Measurements from ENCODE around the gene ZNF132.

The ZNF132 gene

DNA sequence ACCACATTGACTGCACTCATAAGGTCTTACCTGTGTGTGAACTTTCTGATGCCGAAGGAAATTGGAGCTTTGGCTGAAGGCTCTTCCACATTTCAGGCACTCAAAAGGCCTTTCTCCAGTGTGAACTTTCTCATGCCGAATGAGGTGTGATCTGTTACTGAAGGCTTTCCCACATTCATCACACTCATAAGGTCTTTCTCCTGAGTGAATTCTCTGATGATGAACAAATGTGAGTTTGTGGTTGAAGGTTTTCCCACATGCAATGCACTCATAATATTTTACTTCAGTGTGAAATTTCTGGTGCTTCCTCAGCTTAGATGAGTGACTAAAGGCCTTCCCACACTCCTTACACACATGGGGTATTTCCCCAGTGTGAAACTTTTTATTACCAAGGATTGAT is 5.7 kb downstream of the ZNF132 start:
- CTCF ChIA-PET: interaction anchor here (1.3 kb wide), 1 partner anchor 85 kb away, joined by 3 read pairs; no protein-coding TSS in a partner anchor
- H3K36me3 ChIP-seq (ENCODE audit: control insufficient read depth in 2 of 2, insufficient read depth in 1 of 2, low read length in 2 of 2): peaks cover 0 to 30% of the 10 kb centered on the region in 2 experiments; a peak in 1 of 3 replicates
- H3K4me3 ChIP-seq (ENCODE audit: low read depth, low read length): no peak overlapping the region
- H3K9me3 ChIP-seq (ENCODE audit: control insufficient read depth, insufficient read depth, low read depth, low read length): no peaks in the 10 kb centered on the region
- H3K4me1 ChIP-seq (ENCODE audit: control insufficient read depth, insufficient read depth, low read length): no peaks in the 10 kb centered on the region
- H3K27ac ChIP-seq (ENCODE audit: extremely low read depth, low read depth, low read length): no peak overlapping the region
- TF ChIP-seq ZSCAN30 (tag by site-specific recombination; IDR thresholded peaks at IDR 0.05): no peak
- 0 out of 2 replicates have a peak, but pooled peaks have one; percentile 38 for TF ChIP-seq ZNF18 (tag by site-specific recombination; IDR thresholded peaks at IDR 0.05)
- no peak for TF ChIP-seq ZFP69B (tag by site-specific recombination; IDR thresholded peaks at IDR 0.05)
- no peak for TF ChIP-seq ZNF514 (tag by site-specific recombination; IDR thresholded peaks at IDR 0.05)
- TF ChIP-seq PRDM6 (tag by site-specific recombination; IDR thresholded peaks at IDR 0.05): no peak
- POLR2A ChIA-PET: interaction anchor here (1.5 kb wide), 1 partner anchor 26 kb away, joined by 5 read pairs; the partner anchor contains the start of gene ZNF584

DNA sequence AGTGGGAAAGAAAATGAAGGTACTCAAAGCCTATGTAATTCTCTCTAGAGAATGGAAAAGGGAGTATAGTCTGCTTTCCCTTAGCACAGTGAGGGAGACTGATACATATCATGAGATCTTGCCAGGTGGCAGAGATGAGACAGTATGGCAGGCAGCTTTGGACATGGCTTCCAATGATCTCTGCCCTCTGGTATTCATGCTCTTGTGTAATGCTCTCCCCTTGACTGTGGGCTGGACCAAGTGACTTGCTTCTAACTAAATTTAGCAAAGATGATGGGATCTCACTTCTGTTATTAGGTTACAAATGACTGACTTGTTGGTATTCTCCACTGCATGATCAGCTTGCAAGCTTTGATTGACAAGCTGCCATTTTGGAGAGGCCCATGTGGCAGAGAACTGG is 10.2 kb downstream of the ZNF132 start:
- H3K9me3 ChIP-seq (ENCODE audit: control insufficient read depth, insufficient read depth, low read depth, low read length): no peaks in the 10 kb centered on the region
- H3K27ac ChIP-seq (ENCODE audit: extremely low read depth, low read depth, low read length): no peak overlapping the region
- H3K4me1 ChIP-seq (ENCODE audit: control insufficient read depth, insufficient read depth, low read length): no peaks in the 10 kb centered on the region
- TF ChIP-seq ZNF792 (tag by site-specific recombination; IDR thresholded peaks at IDR 0.05) (no peak), FEZF1 (tag by site-specific recombination; IDR thresholded peaks at IDR 0.05) (no peak), SCRT1 (tag by site-specific recombination; IDR thresholded peaks at IDR 0.05; ENCODE audit: borderline replicate concordance) (no peak), ZNF169 (tag by site-specific recombination; IDR thresholded peaks at IDR 0.05) (no peak), ZNF132 (tag by site-specific recombination; IDR thresholded peaks at IDR 0.05; ENCODE audit: borderline replicate concordance) (no peak), KLF7 (tag by site-specific recombination; IDR thresholded peaks at IDR 0.05; ENCODE audit: borderline replicate concordance) (no peak), ZNF221 (tag by site-specific recombination; IDR thresholded peaks at IDR 0.05; ENCODE audit: borderline replicate concordance) (no peak), ZNF354C (tag by site-specific recombination; IDR thresholded peaks at IDR 0.05; ENCODE audit: borderline replicate concordance, low read depth) (no peak), AEBP2 (tag by site-specific recombination; IDR thresholded peaks at IDR 0.05; ENCODE audit: borderline replicate concordance) (no peak), ZNF433 (tag by site-specific recombination; IDR thresholded peaks at IDR 0.05; ENCODE audit: low read depth) (no peak), ZNF2 (tag by site-specific recombination; IDR thresholded peaks at IDR 0.05) (no peak), ZBTB17 (tag by site-specific recombination; IDR thresholded peaks at IDR 0.05) (no peak), ZBTB6 (tag by site-specific recombination; IDR thresholded peaks at IDR 0.05) (no peak), OVOL3 (tag by site-specific recombination; IDR thresholded peaks at IDR 0.05) (no peak), ZNF18 (tag by site-specific recombination; IDR thresholded peaks at IDR 0.05) (no peak), WT1 (tag by site-specific recombination; IDR thresholded peaks at IDR 0.05) (no peak), REPIN1 (tag by site-specific recombination; IDR thresholded peaks at IDR 0.05; ENCODE audit: low read depth) (no peak), ZBTB48 (tag by site-specific recombination; IDR thresholded peaks at IDR 0.05) (no peak)
- TF ChIP-seq, protein P1, sequence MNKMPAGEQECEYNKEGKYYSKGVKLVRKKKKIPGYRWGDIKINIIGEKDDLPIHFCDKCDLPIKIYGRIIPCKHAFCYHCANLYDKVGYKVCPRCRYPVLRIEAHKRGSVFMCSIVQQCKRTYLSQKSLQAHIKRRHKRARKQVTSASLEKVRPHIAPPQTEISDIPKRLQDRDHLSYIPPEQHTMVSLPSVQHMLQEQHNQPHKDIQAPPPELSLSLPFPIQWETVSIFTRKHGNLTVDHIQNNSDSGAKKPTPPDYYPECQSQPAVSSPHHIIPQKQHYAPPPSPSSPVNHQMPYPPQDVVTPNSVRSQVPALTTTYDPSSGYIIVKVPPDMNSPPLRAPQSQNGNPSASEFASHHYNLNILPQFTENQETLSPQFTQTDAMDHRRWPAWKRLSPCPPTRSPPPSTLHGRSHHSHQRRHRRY (tag by site-specific recombination; IDR thresholded peaks at IDR 0.05): no peak
- TF ChIP-seq, protein P2, sequence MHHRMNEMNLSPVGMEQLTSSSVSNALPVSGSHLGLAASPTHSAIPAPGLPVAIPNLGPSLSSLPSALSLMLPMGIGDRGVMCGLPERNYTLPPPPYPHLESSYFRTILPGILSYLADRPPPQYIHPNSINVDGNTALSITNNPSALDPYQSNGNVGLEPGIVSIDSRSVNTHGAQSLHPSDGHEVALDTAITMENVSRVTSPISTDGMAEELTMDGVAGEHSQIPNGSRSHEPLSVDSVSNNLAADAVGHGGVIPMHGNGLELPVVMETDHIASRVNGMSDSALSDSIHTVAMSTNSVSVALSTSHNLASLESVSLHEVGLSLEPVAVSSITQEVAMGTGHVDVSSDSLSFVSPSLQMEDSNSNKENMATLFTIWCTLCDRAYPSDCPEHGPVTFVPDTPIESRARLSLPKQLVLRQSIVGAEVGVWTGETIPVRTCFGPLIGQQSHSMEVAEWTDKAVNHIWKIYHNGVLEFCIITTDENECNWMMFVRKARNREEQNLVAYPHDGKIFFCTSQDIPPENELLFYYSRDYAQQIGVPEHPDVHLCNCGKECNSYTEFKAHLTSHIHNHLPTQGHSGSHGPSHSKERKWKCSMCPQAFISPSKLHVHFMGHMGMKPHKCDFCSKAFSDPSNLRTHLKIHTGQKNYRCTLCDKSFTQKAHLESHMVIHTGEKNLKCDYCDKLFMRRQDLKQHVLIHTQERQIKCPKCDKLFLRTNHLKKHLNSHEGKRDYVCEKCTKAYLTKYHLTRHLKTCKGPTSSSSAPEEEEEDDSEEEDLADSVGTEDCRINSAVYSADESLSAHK (tag by site-specific recombination; IDR thresholded peaks at IDR 0.05): no peak
- POLR2A ChIA-PET: interaction anchor here (1.0 to 2.1 kb wide), 2 partner anchors 21 to 22 kb away, joined by 3 to 10 read pairs; partner anchors contain the start of genes ZNF324B and ZNF584
- H3K4me3 ChIP-seq (ENCODE audit: low read depth, low read length): no peak overlapping the region
- CTCF ChIA-PET: no interaction called here
- peaks cover 2 to 41% of the 10 kb centered on the region in 2 experiments; a peak in 2 of 3 replicates for H3K36me3 ChIP-seq (ENCODE audit: control insufficient read depth in 2 of 2, insufficient read depth in 1 of 2, low read length in 2 of 2)
